ENCODE data around the gene LAMB3. TPM values are rescaled to one million over a fixed set of nuclear protein-coding genes. Genes with fewer than 3 reads are reported as not detected.

Gene LAMB3
- total RNA-seq, 4 donors from 2014 or later: 47.2 to 147 (median 126) TPM

DNA sequence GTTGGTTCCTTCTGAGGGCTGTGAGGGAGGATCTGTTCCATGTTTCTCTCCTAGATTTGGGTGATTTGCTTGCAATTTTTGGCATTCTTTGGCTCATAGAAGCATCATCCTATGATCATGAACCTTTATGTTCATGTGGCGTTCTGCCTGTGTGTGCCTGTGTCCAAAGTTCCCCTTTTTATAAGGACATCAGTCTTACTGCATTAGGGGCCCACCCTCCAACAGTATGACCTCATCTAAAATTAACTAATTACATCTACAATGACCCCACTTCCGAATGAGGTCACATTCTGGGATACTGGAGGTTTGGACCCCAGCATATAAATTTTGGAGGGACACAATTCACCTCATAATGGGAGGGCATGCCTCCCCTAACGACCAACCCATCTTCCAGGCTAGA, 81.5 kb downstream of the LAMB3 start:
- no peak for DNase-seq
- H3K9me3 ChIP-seq: no peaks in the 10 kb centered on the region
- TF ChIP-seq EP300 (IDR thresholded peaks at IDR 0.05; ENCODE audit: low read depth): no peak
- TF ChIP-seq, protein P1, sequence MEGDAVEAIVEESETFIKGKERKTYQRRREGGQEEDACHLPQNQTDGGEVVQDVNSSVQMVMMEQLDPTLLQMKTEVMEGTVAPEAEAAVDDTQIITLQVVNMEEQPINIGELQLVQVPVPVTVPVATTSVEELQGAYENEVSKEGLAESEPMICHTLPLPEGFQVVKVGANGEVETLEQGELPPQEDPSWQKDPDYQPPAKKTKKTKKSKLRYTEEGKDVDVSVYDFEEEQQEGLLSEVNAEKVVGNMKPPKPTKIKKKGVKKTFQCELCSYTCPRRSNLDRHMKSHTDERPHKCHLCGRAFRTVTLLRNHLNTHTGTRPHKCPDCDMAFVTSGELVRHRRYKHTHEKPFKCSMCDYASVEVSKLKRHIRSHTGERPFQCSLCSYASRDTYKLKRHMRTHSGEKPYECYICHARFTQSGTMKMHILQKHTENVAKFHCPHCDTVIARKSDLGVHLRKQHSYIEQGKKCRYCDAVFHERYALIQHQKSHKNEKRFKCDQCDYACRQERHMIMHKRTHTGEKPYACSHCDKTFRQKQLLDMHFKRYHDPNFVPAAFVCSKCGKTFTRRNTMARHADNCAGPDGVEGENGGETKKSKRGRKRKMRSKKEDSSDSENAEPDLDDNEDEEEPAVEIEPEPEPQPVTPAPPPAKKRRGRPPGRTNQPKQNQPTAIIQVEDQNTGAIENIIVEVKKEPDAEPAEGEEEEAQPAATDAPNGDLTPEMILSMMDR (IDR thresholded peaks at IDR 0.05): no peak
- in situ Hi-C loops (cut with MboI; ENCODE audit: low pct_ligation_motif_present in 1 of 4, low pct_unique_long_range_greater_than_20kb in 1 of 4, low sequenced_read_pairs in 3 of 4): loop anchor here (10.0 kb wide), 3 partner anchors 54 to 164 kb away; no protein-coding TSS in a partner anchor
- H3K4me3 ChIP-seq: no peak overlapping the region
- H3K36me3 ChIP-seq: no peaks in the 10 kb centered on the region
- peaks cover 15% of the 10 kb centered on the region for H3K27me3 ChIP-seq
- H3K27ac ChIP-seq: no peak overlapping the region
- intact Hi-C loops (cut with DNase I; ENCODE audit: low total_unique reads): no loop called here
- WGBS, 2 donors (ENCODE audit: low coverage in 1 of 2): 40 to 45% methylated on average over 3 of the region's 3 CpGs
- no peaks in the 10 kb centered on the region for H3K4me1 ChIP-seq

DNA sequence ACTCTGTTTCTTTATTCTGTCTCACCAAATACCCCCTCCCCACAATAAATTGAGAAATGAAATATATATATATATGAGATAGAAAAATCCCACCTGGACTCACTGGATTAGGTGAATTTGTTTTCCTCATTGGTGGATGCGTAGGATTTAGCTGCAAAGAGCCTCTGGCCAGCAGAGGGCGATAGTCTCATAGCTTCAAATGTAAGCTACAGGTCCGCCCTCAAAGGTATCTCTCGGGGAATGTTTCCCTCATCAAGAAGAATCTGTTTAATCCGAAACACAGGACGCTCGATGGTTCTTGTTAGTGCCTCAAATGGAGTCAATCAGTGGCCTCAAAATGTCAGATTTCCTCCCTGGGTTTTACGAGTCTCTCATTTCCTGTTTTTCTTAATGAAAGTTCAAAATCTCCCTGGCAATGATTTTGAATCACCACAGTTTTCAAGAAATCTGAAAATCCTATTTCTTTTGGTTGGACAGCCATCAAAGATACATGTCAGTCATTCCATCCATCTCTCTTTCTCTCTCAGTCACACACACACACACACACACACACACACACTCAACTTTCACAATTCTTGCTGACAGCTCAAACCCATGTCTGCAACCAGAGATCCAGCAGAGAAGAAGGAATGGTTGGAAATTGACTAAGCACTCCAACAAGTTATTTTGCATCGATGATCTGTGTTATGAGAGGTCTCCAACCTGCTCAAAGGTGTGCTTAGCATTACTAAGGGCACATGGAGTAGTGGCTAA, 82.6 kb downstream of the LAMB3 start:
- no peaks in the 10 kb centered on the region for H3K9me3 ChIP-seq
- no peak overlapping the region for H3K4me3 ChIP-seq
- 11 to 12% methylated on average over 6 to 9 of the region's 9 CpGs for WGBS, 2 donors (ENCODE audit: low coverage in 1 of 2)
- H3K36me3 ChIP-seq: no peaks in the 10 kb centered on the region
- H3K27me3 ChIP-seq: peaks cover 16% of the 10 kb centered on the region
- DNase-seq: peak; percentile 82
- no peak for TF ChIP-seq POLR2AphosphoS5 (IDR thresholded peaks at IDR 0.05)
- TF ChIP-seq, protein P1 (IDR thresholded peaks at IDR 0.05): peak; percentile 56 to 90 (median 87)
- TF ChIP-seq EP300 (IDR thresholded peaks at IDR 0.05; ENCODE audit: low read depth): no peak
- TF ChIP-seq POLR2A (IDR thresholded peaks at IDR 0.05): no peak
- H3K4me1 ChIP-seq: no peaks in the 10 kb centered on the region
- intact Hi-C loops (cut with DNase I; ENCODE audit: low total_unique reads): no loop called here
- no peak overlapping the region for H3K27ac ChIP-seq
- in situ Hi-C loops (cut with MboI; ENCODE audit: low pct_ligation_motif_present in 1 of 4, low pct_unique_long_range_greater_than_20kb in 1 of 4, low sequenced_read_pairs in 3 of 4): loop anchor here (10.0 kb wide), 3 partner anchors 55 to 165 kb away; no protein-coding TSS in a partner anchor

DNA sequence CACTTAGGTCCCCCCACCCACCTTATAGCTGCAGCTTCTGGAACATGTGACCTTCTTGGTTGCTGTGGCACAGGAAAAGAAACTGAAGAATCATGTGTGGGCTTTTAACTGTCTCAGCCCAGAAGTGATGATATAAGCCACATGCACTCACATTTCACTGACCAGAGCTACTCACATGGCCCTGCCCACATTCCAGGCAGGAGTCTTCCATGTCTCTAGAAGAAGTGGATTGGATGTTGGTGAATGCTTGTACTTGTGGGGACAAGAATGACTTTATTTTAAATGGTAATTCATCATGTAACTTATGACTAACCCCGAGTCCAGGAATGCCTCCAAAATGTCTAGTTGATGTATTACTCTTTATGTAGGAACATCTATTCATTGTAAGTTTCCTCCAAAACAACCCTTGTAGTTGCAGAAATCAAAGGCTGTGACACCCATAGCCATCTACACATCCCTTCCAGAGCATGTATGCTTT, 84.5 kb downstream of the LAMB3 start:
- Histone ChIP-seq H3K4me3 (no peak overlapping the region), H3K36me3 (no peaks in the 10 kb centered on the region), H3K27me3 (peaks cover 16% of the 10 kb centered on the region), H3K4me1 (no peaks in the 10 kb centered on the region), H3K9me3 (no peaks in the 10 kb centered on the region), H3K27ac (no peak overlapping the region)
- TF ChIP-seq POLR2AphosphoS5 (IDR thresholded peaks at IDR 0.05): no peak
- TF ChIP-seq, protein P1 (IDR thresholded peaks at IDR 0.05): no peak
- TF ChIP-seq EP300 (IDR thresholded peaks at IDR 0.05; ENCODE audit: low read depth): no peak
- no peak for TF ChIP-seq POLR2A (IDR thresholded peaks at IDR 0.05)
- 30% methylated on average over 1 of the region's 1 CpG; no CpG with 5 or more reads in 1 of the 2 donors for WGBS, 2 donors (ENCODE audit: low coverage in 1 of 2)
- DNase-seq: no peak
- intact Hi-C loops (cut with DNase I; ENCODE audit: low total_unique reads) (no loop called here), in situ Hi-C loops (cut with MboI; ENCODE audit: low pct_ligation_motif_present in 1 of 4, low pct_unique_long_range_greater_than_20kb in 1 of 4, low sequenced_read_pairs in 3 of 4) (no loop called here)

DNA sequence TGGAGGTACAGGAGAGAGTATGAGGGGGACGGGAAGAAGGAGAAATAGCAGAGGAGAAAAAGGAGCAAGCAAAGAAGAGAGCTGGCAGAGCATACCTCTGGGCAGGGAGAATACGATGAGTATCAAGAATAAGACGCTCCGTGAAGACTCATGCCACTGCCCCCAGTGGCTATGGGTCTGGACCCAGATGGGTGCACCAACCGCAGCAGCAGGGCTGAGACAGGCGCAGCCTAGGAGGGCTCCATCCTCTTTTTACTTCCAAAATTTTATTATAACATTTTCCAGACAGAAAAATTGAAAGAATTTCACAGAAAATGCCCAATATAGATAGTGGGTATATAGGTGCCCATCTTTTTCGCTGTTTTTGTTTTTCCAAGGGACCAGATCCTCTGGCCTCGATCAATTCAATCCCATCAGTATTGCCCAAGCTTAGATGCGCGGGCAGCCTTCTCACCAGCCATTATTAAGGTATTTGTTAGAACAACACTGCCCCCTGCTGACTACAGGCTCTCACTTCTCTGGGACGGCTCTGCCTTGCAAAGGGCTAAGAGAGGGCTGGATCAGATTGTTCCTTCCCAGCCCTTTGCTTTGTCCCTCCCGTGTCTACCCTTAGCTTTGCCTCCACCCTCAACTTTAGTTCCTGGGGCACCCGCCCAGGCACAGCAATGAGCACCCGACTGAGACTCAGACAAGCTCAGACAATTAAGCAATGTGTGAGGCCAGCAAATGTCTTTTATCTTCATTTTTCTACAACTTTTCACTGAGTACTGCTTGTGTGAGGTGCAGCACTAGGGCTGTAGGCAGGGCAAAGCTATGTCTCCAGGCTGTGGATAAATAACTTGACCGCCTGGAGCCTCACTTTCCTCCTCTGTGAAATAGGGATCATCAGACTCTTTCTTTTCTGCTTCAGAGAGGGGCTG, 86.2 kb downstream of the LAMB3 start:
- Histone ChIP-seq H3K9me3 (no peaks in the 10 kb centered on the region), H3K27ac (no peak overlapping the region), H3K4me3 (no peak overlapping the region), H3K27me3 (peaks cover 16% of the 10 kb centered on the region), H3K4me1 (no peaks in the 10 kb centered on the region), H3K36me3 (no peaks in the 10 kb centered on the region)
- intact Hi-C loops (cut with DNase I; ENCODE audit: low total_unique reads): no loop called here
- peak; percentile 80 for DNase-seq
- 38 to 51% methylated on average over 9 to 15 of the region's 15 CpGs for WGBS, 2 donors (ENCODE audit: low coverage in 1 of 2)
- in situ Hi-C loops (cut with MboI; ENCODE audit: low pct_ligation_motif_present in 1 of 4, low pct_unique_long_range_greater_than_20kb in 1 of 4, low sequenced_read_pairs in 3 of 4): no loop called here
- TF ChIP-seq POLR2A (IDR thresholded peaks at IDR 0.05) (no peak), EP300 (IDR thresholded peaks at IDR 0.05; ENCODE audit: low read depth) (no peak), POLR2AphosphoS5 (IDR thresholded peaks at IDR 0.05) (no peak)
- TF ChIP-seq, protein P1 (IDR thresholded peaks at IDR 0.05): peak; percentile 55 to 73 (median 66)

Measured in transverse colon (tissue), 4 donors.